Transverse colon (tissue), 4 donors: ENCODE results near the gene B3GALT5.

Experiments used
- CTCF ChIP-seq, 5 experiments: fragments of 200-600 bp in 3 of 5; fragments of 450-650 bp in 2 of 5; sonication (generic) in 3 of 5; IDR thresholded peaks; 1 replicate in 2 of 5; 2 replicates in 3 of 5; pipeline ENCODE4 v1.5.1; 2016 to 2017; ENCODE audit warnings: antibody characterized with exemption in 5 of 5, inconsistent platforms in 3 of 5, mild to moderate bottlenecking in 2 of 5, moderate library complexity in 1 of 5
- EP300 ChIP-seq: sonication (generic); formaldehyde crosslinking; IDR thresholded peaks from one replicate; pipeline ENCODE4 v1.6.1; 2017; ENCODE audit warnings: antibody characterized with exemption, low read depth
- POLR2A ChIP-seq: fragments of 450-650 bp; IDR thresholded peaks from one replicate; pipeline ENCODE4 v1.6.1; 2016; ENCODE audit warnings: antibody characterized with exemption, mild to moderate bottlenecking, moderate library complexity
- POLR2AphosphoS5 ChIP-seq, 3 donors: sonication (generic); formaldehyde crosslinking; IDR thresholded peaks; one replicate each; pipeline ENCODE4 v1.6.1; 2016; ENCODE audit warnings: antibody characterized with exemption in 3 of 3

- TF ChIP-seq CTCF (IDR thresholded peaks at IDR 0.05) (no peak), POLR2AphosphoS5 (IDR thresholded peaks at IDR 0.05) (no peak), POLR2A (no peak), EP300 (no peak)
These were observed 10.6 kb upstream of the B3GALT5 start for GRCh38 chr21:39602076-39602689.
